ENCODE measurements around the gene C5orf24.

- TF ChIP-seq EZH2 (IDR thresholded peaks at IDR 0.05; ENCODE audit: insufficient read depth, poor library complexity, severe bottlenecking) (no peak), EZH2phosphoT487 (IDR thresholded peaks at IDR 0.05; ENCODE audit: insufficient read depth, low read depth) (no peak)
These were observed 27.7 kb downstream of the C5orf24 start for GRCh38 chr5:134873494-134873893.
